AG09309 (cell line): Measurements from ENCODE around the gene AUTS2.

Experiments used
- DNase-seq: peaks from one replicate; pipeline ENCODE4 v3.0.0-alpha.2; 2010; ENCODE audit warnings: low read depth
- H3K4me3 ChIP-seq: 2 replicates; pipeline ENCODE4 v1.5.1; 2011; ENCODE audit warnings: mild to moderate bottlenecking, low read depth, low read length, moderate library complexity; ENCODE audit not compliant: control insufficient read depth
- TF ChIP-seq, protein P1 (sequence below): IDR thresholded peaks from 2 replicates; pipeline ENCODE4 v1.5.1; 2011; ENCODE audit warnings: mild to moderate bottlenecking, low read depth, low read length, inconsistent platforms; ENCODE audit not compliant: insufficient read depth, control insufficient read depth; ENCODE audit errors: missing control alignments

AUTS2 gene

GRCh38 chr7:69736126-69736810 lies 138.0 kb downstream of the AUTS2 start:
- no peak for DNase-seq
- TF ChIP-seq, protein P1, sequence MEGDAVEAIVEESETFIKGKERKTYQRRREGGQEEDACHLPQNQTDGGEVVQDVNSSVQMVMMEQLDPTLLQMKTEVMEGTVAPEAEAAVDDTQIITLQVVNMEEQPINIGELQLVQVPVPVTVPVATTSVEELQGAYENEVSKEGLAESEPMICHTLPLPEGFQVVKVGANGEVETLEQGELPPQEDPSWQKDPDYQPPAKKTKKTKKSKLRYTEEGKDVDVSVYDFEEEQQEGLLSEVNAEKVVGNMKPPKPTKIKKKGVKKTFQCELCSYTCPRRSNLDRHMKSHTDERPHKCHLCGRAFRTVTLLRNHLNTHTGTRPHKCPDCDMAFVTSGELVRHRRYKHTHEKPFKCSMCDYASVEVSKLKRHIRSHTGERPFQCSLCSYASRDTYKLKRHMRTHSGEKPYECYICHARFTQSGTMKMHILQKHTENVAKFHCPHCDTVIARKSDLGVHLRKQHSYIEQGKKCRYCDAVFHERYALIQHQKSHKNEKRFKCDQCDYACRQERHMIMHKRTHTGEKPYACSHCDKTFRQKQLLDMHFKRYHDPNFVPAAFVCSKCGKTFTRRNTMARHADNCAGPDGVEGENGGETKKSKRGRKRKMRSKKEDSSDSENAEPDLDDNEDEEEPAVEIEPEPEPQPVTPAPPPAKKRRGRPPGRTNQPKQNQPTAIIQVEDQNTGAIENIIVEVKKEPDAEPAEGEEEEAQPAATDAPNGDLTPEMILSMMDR, result no peak
- H3K4me3 ChIP-seq, result no peak overlapping the region

- DNase-seq, result no peak
- no peak overlapping the region for H3K4me3 ChIP-seq
- TF ChIP-seq, protein P1, result no peak
Measured at GRCh38 chr7:69738396-69738951, 140.2 kb downstream of the AUTS2 start.

- TF ChIP-seq, protein P1, result no peak
- no peak overlapping the region for H3K4me3 ChIP-seq
- DNase-seq, result no peak
Measured at GRCh38 chr7:69739190-69739589, 140.9 kb downstream of the AUTS2 start.

- H3K4me3 ChIP-seq, result no peak overlapping the region
- TF ChIP-seq, protein P1, result no peak
- no peak for DNase-seq
Measured at GRCh38 chr7:69739931-69740431, 141.7 kb downstream of the AUTS2 start.

GRCh38 chr7:69742237-69742636 lies 144.0 kb downstream of the AUTS2 start:
- no peak overlapping the region for H3K4me3 ChIP-seq
- TF ChIP-seq, protein P1, result no peak
- DNase-seq, result no peak

- TF ChIP-seq, protein P1, result no peak
- no peak for DNase-seq
- no peak overlapping the region for H3K4me3 ChIP-seq
Measured at GRCh38 chr7:69743436-69743835, 145.2 kb downstream of the AUTS2 start.
